ENCODE results near the gene VPS13D. TPM values are rescaled to one million over a fixed set of nuclear protein-coding genes. Genes with fewer than 3 reads are reported as not detected.
"Not testable (repeated sequence)": the region's sequence is repeated elsewhere in the genome, so short reads cannot be mapped to it uniquely, and the experiment has no call there.

Gene VPS13D
- total and polyA plus RNA-seq, 2 donors from 2014 or later: 19.4 to 75.8 TPM

DNA sequence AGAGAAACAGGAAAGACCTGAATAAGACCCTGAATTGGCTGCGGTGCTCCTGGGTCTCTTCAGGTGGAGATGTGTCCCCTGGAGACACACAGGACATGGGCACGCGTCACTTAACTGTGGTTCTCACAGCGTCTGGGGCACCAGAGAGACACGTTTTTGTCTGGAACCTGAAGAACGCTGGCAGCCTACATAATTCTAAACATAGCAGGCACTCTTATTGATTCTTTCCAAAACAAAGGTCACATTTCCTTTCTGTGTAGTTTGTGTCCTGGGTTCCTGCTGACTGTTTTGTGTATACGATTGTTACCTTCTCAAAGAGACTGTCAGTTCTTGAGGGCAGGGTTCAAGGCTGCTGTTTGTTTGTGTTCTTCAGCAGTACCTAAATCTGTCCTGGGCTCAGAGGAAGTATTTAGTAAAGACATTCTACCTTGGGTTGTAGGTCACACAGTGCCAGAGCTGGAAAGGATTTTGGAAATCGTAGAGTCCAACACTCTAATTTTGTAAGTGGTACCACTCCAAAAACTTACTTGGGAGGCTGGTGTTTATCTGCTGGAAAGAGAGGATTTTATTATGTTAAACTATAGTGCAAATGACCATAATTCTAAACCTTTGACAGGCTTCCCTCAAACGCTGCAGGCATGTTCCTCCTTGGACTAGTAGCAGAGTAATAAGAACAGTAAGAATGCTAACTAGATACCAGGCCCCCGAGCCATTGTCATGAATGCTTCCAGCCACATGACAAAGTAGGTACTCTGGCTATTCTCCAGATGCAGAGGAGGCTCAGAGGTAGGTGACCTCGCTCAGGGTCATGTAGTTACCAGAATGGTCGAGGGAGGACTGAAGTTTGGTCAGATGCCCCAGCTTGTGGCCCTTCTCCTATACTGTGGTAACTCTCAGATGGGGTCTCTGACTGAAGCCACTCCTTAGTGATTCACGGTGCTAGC, 223.8 kb downstream of the VPS13D start:
- Histone ChIP-seq H3K9me3 (ENCODE audit: control insufficient read depth in 2 of 3, insufficient read depth in 1 of 3, low read length in 3 of 3) (no peaks in the 10 kb centered on the region), H3K27me3 (ENCODE audit: control insufficient read depth, insufficient read depth, low read length) (no peaks in the 10 kb centered on the region), H3K9ac (ENCODE audit: low read length in 3 of 3) (peak overlapping the region in 1 of 3 donors; percentile 14), H3K4me1 (ENCODE audit: control insufficient read depth in 2 of 3, insufficient read depth in 2 of 3, low read depth in 1 of 3, low read length in 3 of 3) (peaks cover 18 to 77% (median 41%) of the 10 kb centered on the region in 3 donors), H3K4me3 (ENCODE audit: low read length in 3 of 3) (no peak overlapping the region), H3K36me3 (ENCODE audit: control insufficient read depth in 2 of 3, insufficient read depth in 3 of 3, low read length in 3 of 3) (no peaks in the 10 kb centered on the region), H3K27ac (ENCODE audit: low read depth in 2 of 2, low read length in 2 of 2) (peak overlapping the region; percentile 85 to 87)
- intact Hi-C loops (cut with DNase I): no loop called here
- FAIRE-seq (no peak), DNase-seq (no peak)
- TF ChIP-seq, protein P1, sequence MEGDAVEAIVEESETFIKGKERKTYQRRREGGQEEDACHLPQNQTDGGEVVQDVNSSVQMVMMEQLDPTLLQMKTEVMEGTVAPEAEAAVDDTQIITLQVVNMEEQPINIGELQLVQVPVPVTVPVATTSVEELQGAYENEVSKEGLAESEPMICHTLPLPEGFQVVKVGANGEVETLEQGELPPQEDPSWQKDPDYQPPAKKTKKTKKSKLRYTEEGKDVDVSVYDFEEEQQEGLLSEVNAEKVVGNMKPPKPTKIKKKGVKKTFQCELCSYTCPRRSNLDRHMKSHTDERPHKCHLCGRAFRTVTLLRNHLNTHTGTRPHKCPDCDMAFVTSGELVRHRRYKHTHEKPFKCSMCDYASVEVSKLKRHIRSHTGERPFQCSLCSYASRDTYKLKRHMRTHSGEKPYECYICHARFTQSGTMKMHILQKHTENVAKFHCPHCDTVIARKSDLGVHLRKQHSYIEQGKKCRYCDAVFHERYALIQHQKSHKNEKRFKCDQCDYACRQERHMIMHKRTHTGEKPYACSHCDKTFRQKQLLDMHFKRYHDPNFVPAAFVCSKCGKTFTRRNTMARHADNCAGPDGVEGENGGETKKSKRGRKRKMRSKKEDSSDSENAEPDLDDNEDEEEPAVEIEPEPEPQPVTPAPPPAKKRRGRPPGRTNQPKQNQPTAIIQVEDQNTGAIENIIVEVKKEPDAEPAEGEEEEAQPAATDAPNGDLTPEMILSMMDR (IDR thresholded peaks at IDR 0.05; ENCODE audit: borderline replicate concordance, extremely low read depth, insufficient read depth): no peak

DNA sequence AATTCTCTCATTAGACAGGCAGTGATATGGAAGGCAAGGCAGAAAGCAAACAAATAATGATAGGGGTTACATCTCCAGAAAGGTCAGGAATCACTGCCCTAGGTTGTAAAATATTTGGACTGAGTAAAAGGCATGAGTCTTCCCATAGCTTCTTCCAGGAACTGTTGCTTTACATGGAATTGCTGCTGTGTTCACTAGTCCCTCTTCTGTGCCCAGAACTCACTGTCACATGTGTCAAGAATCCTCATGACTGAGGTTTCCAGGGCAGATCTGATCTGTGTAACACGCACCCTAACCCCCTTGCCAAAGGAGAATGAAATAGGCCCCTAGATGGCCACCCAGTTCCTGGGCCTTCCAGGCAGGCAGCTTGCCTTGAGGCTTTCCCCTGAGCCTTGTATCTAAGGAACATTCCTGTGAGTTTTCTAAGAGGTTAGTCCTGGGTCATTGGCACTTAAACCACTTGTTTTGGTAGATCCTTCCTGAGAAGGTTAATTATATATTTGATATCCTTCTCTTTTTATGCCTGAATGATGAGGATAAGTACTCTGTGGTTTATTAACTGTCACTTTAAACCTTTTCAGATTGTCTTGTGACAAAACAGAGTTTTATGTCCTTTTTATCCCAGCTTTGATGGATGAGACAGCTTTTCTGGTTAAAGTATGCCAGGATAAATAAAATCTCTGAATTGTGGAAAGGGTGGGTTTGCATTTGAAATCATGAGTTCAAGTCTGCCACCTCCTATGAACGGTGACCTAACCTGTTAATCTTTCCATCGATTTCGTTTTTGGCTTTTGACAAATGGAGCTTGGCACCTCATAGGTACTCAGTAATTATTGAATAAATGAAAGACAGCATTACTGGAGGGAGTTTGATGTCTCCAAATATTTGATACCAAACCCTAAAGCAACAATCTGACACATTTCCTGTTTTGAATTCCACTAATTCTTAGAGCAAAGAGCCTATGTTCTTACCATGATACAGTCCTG, 224.9 kb downstream of the VPS13D start:
- intact Hi-C loops (cut with DNase I): no loop called here
- Histone ChIP-seq H3K4me3 (ENCODE audit: low read length in 3 of 3) (no peak overlapping the region), H3K9me3 (ENCODE audit: control insufficient read depth in 2 of 3, insufficient read depth in 1 of 3, low read length in 3 of 3) (no peaks in the 10 kb centered on the region), H3K27me3 (ENCODE audit: control insufficient read depth, insufficient read depth, low read length) (no peaks in the 10 kb centered on the region), H3K27ac (ENCODE audit: low read depth in 2 of 2, low read length in 2 of 2) (peak overlapping the region; percentile 85 to 87), H3K4me1 (ENCODE audit: control insufficient read depth in 2 of 3, insufficient read depth in 2 of 3, low read depth in 1 of 3, low read length in 3 of 3) (peaks cover 15 to 70% (median 39%) of the 10 kb centered on the region in 3 donors), H3K9ac (ENCODE audit: low read length in 3 of 3) (peak overlapping the region in 1 of 3 donors; percentile 14), H3K36me3 (ENCODE audit: control insufficient read depth in 2 of 3, insufficient read depth in 3 of 3, low read length in 3 of 3) (no peaks in the 10 kb centered on the region)
- no peak for FAIRE-seq
- DNase-seq: peak; percentile 52 to 88 (median 87)
- TF ChIP-seq, protein P1 (IDR thresholded peaks at IDR 0.05; ENCODE audit: borderline replicate concordance, extremely low read depth, insufficient read depth): no peak

DNA sequence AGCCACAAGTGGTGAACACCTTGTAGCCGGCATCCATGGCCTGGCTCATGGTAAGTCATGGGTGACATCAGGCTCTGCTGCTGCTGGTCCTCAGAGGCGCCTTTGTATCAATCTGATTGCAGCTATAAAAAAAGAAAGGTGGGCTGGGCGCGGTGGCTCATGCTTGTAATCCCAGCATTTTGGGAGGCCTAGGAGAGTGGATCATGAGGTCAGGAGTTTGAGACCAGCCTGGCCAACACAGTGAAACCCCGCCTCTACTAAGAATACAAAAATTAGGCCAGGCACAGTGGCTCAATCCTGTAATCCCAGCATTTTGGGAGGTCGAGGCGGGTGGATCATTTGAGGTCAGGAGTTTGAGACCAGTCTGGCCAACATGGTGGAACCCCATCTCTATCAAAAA, 226.3 kb downstream of the VPS13D start:
- H3K4me3 ChIP-seq (ENCODE audit: low read length in 3 of 3); DNase-seq; H3K9me3 ChIP-seq (ENCODE audit: control insufficient read depth in 2 of 3, insufficient read depth in 1 of 3, low read length in 3 of 3); H3K27me3 ChIP-seq (ENCODE audit: control insufficient read depth, insufficient read depth, low read length); FAIRE-seq; H3K36me3 ChIP-seq (ENCODE audit: control insufficient read depth in 2 of 3, insufficient read depth in 3 of 3, low read length in 3 of 3); H3K9ac ChIP-seq (ENCODE audit: low read length in 3 of 3); H3K27ac ChIP-seq (ENCODE audit: low read depth in 2 of 2, low read length in 2 of 2); intact Hi-C loops (cut with DNase I): not testable (repeated sequence)
- H3K4me1 ChIP-seq (ENCODE audit: control insufficient read depth in 2 of 3, insufficient read depth in 2 of 3, low read depth in 1 of 3, low read length in 3 of 3): peaks cover 20 to 70% (median 37%) of the 10 kb centered on the region in 3 donors

Measured in kidney (tissue), 14 donors.